CD4-positive, alpha-beta T cell treated with Interleukin-15 for 4 hours (primary cell): Measurements from ENCODE around the gene NFKB2.
A peak's percentile ranks its signal among the peaks of the same experiment; 100 is the strongest.

Experiments used
- DNase-seq: peaks from one replicate; pipeline ENCODE4 v3.0.0-alpha.2; 2020; ENCODE audit warnings: low spot score

The NFKB2 gene

DNA sequence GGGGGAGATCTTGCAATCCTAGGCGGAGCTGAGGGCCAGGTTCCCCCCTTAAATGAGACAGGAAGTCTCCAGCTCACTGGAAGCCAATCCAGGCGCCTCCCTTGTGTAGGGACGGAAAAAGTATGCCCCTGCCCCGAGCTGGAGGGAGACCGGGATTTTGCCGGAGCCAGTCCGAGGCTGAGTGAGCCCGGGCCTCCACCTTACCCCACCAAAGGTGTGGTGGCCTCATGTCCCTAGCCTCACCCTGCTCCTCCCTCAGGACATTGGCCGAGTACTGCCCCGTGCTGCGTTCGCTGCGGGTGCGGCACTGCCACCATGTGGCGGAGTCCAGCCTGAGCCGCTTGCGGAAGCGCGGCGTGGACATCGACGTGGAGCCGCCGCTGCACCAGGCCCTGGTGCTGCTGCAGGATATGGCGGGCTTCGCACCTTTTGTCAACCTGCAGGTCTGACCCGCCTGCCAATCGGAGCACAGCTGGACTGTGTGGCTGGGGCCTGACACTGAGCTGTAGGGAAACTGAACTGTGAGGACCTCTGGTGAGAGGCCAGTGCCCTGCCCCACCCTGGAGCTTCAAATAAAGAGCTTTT, 27.1 kb downstream of the NFKB2 start:
- peak; percentile 48 for DNase-seq

DNA sequence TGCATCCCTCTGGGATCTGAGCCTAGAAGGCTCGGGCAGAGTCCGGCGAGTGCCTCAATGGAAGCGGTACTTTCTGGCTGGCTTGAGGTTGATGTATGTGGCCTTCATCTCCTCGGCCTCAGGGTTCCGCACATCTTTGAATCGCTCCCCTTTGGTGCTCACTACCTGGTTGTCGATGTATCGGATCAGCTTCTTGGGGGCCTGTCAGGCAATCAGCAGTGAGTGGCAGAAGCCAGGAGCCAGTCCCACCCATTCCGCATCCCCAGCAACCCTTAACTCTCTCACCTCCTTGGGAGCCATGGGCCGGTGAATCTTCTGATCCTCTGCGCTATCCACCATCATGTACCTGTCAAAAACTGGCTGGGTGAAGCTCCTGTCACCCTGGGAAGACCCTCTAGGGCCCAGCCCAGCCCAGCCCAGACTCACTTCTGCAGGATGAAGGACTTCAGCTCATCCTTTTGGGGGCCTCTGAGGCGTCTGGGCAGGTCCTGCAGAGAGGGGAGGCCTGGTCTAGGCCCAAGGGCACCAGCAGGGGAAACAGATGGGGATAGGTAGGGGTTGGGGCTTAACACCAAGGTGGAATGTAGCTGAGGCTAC, 28.0 kb downstream of the NFKB2 start:
- no peak for DNase-seq

DNA sequence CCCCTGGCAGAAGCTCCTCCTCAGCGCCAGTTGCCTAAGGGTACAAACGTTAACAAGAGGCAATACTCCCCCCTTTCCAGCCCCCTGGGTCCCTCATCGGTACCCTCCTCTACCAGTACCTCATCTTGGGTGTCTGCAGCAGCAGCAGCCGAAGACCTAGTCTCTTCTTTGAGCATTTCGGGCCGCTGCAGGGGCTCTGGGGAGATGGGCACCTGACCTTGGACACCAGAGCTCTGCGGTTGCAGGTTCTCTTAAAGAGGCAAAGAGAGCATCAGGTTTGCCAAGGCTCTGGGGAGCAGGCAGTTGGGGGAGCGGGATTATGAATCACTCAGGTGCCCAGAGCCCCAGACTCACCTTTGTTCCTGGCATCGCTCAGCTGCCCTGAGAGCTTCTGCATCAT, 28.6 kb downstream of the NFKB2 start:
- no peak for DNase-seq

DNA sequence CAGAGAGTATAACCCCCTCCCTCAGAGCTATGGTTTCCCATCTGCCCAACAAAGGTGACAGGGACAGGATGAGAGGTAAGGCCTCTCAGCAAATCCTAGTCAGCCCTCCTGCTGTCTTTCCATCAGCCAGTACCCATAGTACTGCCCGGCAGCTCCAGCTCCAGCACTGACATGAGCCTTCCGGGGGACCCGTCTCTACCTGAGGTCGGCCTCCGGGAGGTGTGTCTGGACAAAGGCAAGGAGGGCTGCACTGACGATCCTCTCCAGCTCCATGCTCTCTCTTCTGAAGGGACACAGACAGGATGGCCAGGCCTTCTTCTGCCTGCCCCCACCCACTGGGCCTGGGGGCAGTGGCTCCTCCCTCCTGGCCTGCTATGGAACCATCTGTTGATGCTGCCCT, 29.4 kb downstream of the NFKB2 start:
- DNase-seq: no peak

DNA sequence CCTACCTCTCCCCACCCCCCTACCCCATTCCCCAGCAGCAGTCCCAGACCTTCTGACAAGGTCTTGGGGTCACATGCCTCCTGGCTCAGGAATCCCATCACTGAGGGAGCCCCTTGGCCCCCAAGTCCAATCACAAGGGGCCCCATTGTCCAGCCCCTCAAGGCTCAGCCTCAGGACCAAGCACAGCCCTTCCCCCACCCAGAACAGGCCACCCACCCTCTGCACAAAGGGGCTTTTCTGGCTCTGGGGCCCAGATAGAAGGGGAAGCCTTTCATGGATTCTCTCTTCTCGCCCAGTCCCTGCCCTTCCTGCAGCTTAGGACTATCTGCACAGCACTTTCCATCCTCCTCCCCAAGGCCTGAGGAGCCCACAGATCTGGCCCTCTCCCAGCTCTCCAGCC, 29.9 kb downstream of the NFKB2 start:
- DNase-seq: no peak

DNA sequence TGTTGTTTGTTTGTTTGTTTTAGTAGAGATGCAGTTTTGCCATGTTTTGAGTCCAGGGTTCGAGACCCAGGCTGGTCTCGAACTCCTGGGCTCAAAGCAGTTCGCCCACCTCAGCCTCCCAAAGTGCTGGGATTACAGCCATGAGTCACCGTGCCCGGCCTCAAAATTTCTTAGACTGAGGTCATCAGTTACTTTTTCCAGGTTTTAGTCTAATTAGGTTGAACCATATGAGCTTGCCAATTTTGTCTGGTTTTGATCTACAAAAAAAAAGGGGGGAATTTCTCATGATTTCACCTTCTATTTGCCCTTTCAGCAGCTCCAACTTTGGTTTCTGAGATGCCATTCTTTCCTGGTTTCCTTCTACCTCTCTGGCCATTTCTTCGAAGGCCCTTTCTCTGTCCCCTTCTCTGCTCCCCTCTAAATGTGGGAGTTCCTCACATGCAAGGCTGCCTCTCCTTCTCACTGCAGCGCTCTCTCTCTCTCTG, 31.3 kb downstream of the NFKB2 start:
- no peak for DNase-seq

- DNase-seq: no peak
These were observed 34.0 kb downstream of the NFKB2 start for GRCh38 chr10:102429468-102429867.

DNA sequence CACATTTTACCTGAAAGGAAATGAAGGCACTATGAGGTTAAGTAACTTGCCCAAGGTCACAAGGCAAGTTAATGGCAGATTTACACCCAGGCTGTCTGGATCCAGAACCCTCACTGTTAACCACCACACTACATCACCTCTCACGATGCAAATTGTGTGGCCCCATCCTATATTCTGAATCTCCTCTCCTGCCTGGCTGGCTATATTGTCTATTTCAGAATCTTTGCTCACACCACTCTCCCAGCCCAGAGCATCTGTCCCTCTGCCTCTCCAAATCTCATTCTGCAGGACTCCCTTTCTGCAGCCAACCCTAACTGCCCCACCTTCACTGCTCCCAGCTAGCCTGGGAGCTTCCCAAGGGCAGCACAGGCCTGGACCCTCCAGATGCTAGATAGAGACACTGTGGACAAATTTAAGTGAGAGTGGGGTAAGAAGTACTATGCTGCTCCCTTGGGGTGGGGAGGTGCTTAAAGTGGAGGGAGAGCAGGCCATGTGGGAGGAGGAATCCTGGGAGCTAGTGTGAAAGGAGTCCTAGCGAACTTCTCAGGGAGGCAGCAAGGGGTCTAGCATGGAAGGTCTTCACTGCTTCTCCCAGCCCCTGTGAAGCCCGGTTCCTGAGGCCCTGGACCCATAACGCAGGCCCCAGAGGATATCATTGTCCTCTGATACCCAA, 36.1 kb downstream of the NFKB2 start:
- no peak for DNase-seq

GRCh38 chr10:102432162-102432950, 36.9 kb downstream of the NFKB2 start, which contains the start of gene CUEDC2:
TSS of gene CUEDC2 (minus strand) at chr10:102432574. CDS start at chr10:102425188, 7,386 bp downstream.
- DNase-seq: peak; percentile 97

- DNase-seq: no peak
These were observed 38.1 kb downstream of the NFKB2 start for GRCh38 chr10:102433619-102434046.

DNA sequence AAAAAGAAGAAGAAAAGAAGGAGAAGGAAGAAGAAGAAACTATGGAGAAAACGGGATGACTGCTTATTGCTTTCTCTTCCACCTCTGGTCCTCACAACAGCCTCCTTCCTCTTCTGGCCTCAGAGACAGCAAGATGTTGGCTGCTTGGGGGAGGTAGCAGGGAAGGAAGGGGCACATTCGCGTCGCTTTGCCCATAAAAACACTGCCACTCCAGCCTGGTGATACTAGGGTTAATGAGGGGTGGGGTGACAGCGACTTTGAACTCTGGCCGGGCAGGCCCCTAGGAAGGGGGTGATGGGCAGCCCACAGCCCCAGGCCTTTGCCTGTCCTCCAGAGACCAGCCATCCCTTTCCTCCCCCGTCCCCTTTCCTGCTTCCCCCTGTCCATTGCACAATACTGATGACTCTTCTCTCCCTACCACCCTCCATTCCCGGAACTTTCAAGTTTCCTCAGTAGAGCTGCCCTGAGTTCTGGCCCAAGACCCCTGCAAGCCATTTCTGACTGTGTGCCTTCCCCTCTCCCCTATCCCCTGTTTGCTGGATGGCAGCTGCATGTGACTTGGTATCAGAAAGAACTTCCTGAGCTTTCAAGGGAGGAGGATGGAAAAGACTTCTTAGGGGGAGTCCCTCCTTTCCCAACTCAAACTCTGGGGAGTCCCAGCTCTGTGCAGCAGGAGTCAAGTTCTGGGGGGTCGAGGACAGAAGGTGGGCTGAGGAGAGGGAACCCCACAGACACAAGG, 39.1 kb downstream of the NFKB2 start:
- no peak for DNase-seq

GRCh38 chr10:102435133-102435497, 39.6 kb downstream of the NFKB2 start:
- DNase-seq: no peak

- peak; percentile 47 for DNase-seq
These were observed 40.2 kb downstream of the NFKB2 start for GRCh38 chr10:102435529-102436233.

GRCh38 chr10:102436312-102436711, 40.8 kb downstream of the NFKB2 start:
- DNase-seq: no peak

DNA sequence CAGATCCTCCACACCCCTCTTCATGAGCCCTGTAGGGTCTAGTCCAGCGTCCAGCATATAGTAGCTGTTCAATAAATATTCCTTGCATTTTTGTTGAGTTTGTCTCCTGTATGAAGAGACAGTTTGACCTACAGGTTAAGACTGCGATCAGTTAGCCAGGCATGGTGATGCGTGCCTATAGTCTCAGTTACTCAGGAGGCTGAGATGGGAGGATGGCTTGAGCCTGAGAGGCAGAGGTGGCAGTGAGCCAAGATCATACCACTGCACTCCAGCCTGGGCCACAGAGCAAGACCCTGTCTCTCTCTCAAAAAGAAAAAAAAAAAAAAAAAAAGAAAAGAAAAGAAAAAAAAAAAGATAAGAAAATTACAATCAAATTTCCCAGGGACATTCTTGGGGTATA, 42.0 kb downstream of the NFKB2 start:
- DNase-seq: no peak

DNA sequence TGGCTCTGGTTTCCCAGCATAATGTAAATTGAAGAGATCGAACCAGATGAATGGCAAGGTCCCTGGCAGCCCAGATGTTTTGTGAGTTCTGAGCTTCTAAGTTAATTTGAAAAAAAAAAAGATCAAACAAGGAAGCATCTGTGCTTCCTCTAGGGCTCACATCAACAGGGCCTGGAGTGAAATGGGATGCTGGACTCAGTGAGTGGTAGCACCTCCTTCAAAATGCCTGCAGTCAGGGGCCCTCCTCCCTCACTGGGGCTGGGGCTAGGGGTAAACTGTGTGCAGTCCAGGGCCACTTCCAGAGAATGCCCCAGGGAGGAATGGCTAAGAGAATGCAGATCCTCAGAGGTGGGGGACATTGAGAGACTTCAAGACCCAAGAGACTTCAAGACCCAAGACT, 42.9 kb downstream of the NFKB2 start:
- DNase-seq: no peak

DNA sequence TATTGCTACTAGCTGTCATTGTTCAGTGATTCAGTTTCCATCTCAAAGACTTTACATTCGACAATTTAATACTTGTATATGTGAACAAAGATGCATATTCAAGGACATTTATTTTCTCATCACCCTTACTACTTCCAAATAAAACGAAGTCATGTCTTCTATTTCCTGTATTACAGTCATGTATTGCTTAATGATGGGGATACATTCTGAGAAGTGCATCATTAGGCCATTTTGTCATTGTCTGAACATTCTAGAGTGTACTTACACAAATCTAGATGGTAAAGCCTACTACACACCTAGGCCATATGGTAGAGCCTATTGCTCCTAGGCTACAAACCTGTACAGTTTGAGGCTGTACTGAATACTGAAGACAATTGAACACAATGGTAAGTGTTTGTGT, 49.3 kb downstream of the NFKB2 start:
- no peak for DNase-seq

- peak; percentile 89 for DNase-seq
These were observed 54.0 kb downstream of the NFKB2 start for GRCh38 chr10:102449321-102450123.

DNA sequence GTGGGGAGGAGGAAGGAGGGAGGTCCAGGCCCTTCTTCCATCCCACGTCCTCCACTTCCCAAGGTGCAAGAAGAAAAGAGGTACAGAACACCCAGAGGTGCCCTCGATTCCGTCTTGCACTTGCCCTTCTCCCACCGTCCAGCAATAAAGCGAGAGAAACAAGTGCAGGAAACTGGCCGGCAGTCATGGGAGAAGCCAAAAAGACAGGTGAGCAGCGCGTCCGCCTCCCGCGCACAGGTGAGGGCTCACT, 54.5 kb downstream of the NFKB2 start:
- DNase-seq: no peak

DNA sequence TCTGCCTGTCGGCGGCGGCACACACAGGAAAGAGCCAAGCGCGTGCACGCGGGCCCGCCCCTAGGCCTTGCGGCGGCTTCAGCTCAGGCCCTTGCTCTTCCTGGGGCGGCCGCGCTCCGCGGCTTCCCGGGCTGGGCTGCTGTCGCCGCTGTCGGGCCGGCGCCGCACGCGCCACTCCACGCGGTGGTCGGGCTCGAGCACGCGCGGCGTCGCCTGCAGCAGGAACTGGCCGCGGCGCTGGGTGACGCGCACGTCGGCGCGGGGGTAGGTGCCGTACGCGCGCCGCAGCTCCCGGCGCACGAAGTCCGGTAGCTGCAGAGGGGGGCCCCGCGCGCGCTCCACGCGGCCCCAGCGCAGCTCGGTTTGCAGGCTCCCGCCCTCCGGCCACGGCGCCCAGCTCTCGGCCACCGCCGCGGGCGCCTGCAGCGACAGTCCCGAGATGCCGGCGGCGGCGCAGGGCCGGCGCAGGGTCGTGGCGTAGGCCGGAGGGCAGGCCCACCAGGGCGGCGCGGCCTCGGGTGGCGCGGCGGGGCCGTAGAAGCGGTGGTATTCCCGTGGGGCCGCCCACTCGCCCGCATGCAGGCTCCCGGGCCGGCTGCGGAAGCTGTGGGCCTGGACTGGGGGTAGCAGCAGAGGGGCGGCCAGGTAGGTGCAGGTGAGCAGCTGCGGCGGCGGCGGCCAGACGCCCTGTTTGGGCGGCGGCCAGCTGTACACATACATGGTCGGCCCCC, 55.0 kb downstream of the NFKB2 start:
- DNase-seq: peak; percentile 91
